ENCODE data around the gene TMTC1.

The TMTC1 gene

GRCh38 chr12:29552324-29552927, 231.3 kb downstream of the TMTC1 start:
- Histone ChIP-seq H3K4me1 (ENCODE audit: insufficient read depth, low read length, severe bottlenecking) (no peaks in the 10 kb centered on the region), H4K20me1 (ENCODE audit: insufficient read depth, low read length) (no peaks in the 10 kb centered on the region), H3K4me2 (ENCODE audit: low read length) (no peak overlapping the region), H2AFZ (ENCODE audit: low read length) (no peak overlapping the region), H3K27ac (ENCODE audit: low read depth, low read length, poor library complexity, severe bottlenecking) (no peak overlapping the region), H3K36me3 (ENCODE audit: insufficient read depth, low read length) (no peaks in the 10 kb centered on the region), H3K9ac (ENCODE audit: low read length) (no peak overlapping the region), H3K9me3 (ENCODE audit: low read length) (no peaks in the 10 kb centered on the region), H3K9me2 (ENCODE audit: low read depth, low read length) (no peaks in the 10 kb centered on the region), H3K79me2 (ENCODE audit: insufficient read depth, low read length) (no peaks in the 10 kb centered on the region), H3K27me3 (ENCODE audit: insufficient read depth, low read length) (no peaks in the 10 kb centered on the region), H3F3A (ENCODE audit: insufficient read depth, low read length) (no peaks in the 10 kb centered on the region), H3K4me3 (ENCODE audit: low read depth, low read length, poor library complexity, severe bottlenecking) (no peak overlapping the region)
- TF ChIP-seq EZH2 (IDR thresholded peaks at IDR 0.05; ENCODE audit: borderline replicate concordance, low read length), result no peak
- TF ChIP-seq, protein P1, sequence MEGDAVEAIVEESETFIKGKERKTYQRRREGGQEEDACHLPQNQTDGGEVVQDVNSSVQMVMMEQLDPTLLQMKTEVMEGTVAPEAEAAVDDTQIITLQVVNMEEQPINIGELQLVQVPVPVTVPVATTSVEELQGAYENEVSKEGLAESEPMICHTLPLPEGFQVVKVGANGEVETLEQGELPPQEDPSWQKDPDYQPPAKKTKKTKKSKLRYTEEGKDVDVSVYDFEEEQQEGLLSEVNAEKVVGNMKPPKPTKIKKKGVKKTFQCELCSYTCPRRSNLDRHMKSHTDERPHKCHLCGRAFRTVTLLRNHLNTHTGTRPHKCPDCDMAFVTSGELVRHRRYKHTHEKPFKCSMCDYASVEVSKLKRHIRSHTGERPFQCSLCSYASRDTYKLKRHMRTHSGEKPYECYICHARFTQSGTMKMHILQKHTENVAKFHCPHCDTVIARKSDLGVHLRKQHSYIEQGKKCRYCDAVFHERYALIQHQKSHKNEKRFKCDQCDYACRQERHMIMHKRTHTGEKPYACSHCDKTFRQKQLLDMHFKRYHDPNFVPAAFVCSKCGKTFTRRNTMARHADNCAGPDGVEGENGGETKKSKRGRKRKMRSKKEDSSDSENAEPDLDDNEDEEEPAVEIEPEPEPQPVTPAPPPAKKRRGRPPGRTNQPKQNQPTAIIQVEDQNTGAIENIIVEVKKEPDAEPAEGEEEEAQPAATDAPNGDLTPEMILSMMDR (IDR thresholded peaks at IDR 0.05; ENCODE audit: low read length), result peak; percentile 78

- Histone ChIP-seq H3K27me3 (ENCODE audit: insufficient read depth, low read length) (no peaks in the 10 kb centered on the region), H3K79me2 (ENCODE audit: insufficient read depth, low read length) (no peaks in the 10 kb centered on the region), H3K9me2 (ENCODE audit: low read depth, low read length) (no peaks in the 10 kb centered on the region), H4K20me1 (ENCODE audit: insufficient read depth, low read length) (no peaks in the 10 kb centered on the region), H3K27ac (ENCODE audit: low read depth, low read length, poor library complexity, severe bottlenecking) (no peak overlapping the region), H3K4me2 (ENCODE audit: low read length) (no peak overlapping the region), H3K36me3 (ENCODE audit: insufficient read depth, low read length) (no peaks in the 10 kb centered on the region), H2AFZ (ENCODE audit: low read length) (no peak overlapping the region), H3F3A (ENCODE audit: insufficient read depth, low read length) (no peaks in the 10 kb centered on the region), H3K4me1 (ENCODE audit: insufficient read depth, low read length, severe bottlenecking) (no peaks in the 10 kb centered on the region), H3K9me3 (ENCODE audit: low read length) (no peaks in the 10 kb centered on the region), H3K4me3 (ENCODE audit: low read depth, low read length, poor library complexity, severe bottlenecking) (no peak overlapping the region), H3K9ac (ENCODE audit: low read length) (no peak overlapping the region)
- TF ChIP-seq EZH2 (IDR thresholded peaks at IDR 0.05; ENCODE audit: borderline replicate concordance, low read length), result no peak
- TF ChIP-seq, protein P1 (IDR thresholded peaks at IDR 0.05; ENCODE audit: low read length), result no peak
Observed at GRCh38 chr12:29551812-29552211, 231.9 kb downstream of the TMTC1 start.

GRCh38 chr12:29547864-29548263, 235.9 kb downstream of the TMTC1 start:
- Histone ChIP-seq H3K4me2 (ENCODE audit: low read length) (no peak overlapping the region), H3K9me2 (ENCODE audit: low read depth, low read length) (no peaks in the 10 kb centered on the region)

More at GRCh38 chr12:29547864-29548263, 235.9 kb downstream of the TMTC1 start:
- no peak overlapping the region for H2AFZ ChIP-seq (ENCODE audit: low read length)
- no peaks in the 10 kb centered on the region for H3K9me3 ChIP-seq (ENCODE audit: low read length)
- no peak overlapping the region for H3K27ac ChIP-seq (ENCODE audit: low read depth, low read length, poor library complexity, severe bottlenecking)
- H3K79me2 ChIP-seq (ENCODE audit: insufficient read depth, low read length), result no peaks in the 10 kb centered on the region
- no peaks in the 10 kb centered on the region for H3K4me1 ChIP-seq (ENCODE audit: insufficient read depth, low read length, severe bottlenecking)
- no peak overlapping the region for H3K9ac ChIP-seq (ENCODE audit: low read length)
- H3K27me3 ChIP-seq (ENCODE audit: insufficient read depth, low read length), result no peaks in the 10 kb centered on the region
- no peaks in the 10 kb centered on the region for H3F3A ChIP-seq (ENCODE audit: insufficient read depth, low read length)
- H3K36me3 ChIP-seq (ENCODE audit: insufficient read depth, low read length), result no peaks in the 10 kb centered on the region
- H3K4me3 ChIP-seq (ENCODE audit: low read depth, low read length, poor library complexity, severe bottlenecking), result no peak overlapping the region
- TF ChIP-seq EZH2 (IDR thresholded peaks at IDR 0.05; ENCODE audit: borderline replicate concordance, low read length), result no peak
- TF ChIP-seq, protein P1 (IDR thresholded peaks at IDR 0.05; ENCODE audit: low read length), result no peak
- H4K20me1 ChIP-seq (ENCODE audit: insufficient read depth, low read length), result no peaks in the 10 kb centered on the region

Measured in OCI-LY1 (cell line).